HEK293T (cell line): ENCODE data around the gene WDR38.

Experiments
- CTCF ChIA-PET: fragments of 350-600 bp; formaldehyde crosslinking; extraction: SDS; loops from one replicate; lab custom pipeline; 2021; ENCODE audit warnings: antibody characterized with exemption, inconsistent platforms; lab: Yijun Ruan, JAX
- POLR2A ChIA-PET: fragments of 350-600 bp; formaldehyde crosslinking; extraction: SDS; loops from one replicate; lab custom pipeline; 2020; ENCODE audit warnings: antibody characterized with exemption, inconsistent platforms; lab: Yijun Ruan, JAX
- DNase-seq: peaks from one replicate; pipeline ENCODE4 v3.0.0; 2012; ENCODE audit warnings: mixed read lengths; ENCODE audit errors: extremely low spot score
- ARNT ChIP-seq: fragments of 450-650 bp; IDR thresholded peaks from 2 replicates; pipeline ENCODE4 v1.6.1; 2017; ENCODE audit warnings: mild to moderate bottlenecking
- BHLHE40 ChIP-seq: fragments of 450-650 bp; IDR thresholded peaks from 2 replicates; pipeline ENCODE4 v1.6.1; 2016; ENCODE audit warnings: mild to moderate bottlenecking, moderate library complexity, borderline replicate concordance
- CTBP1 ChIP-seq: fragments of 450-650 bp; IDR thresholded peaks from 2 replicates; pipeline ENCODE4 v1.6.1; 2016; ENCODE audit warnings: borderline replicate concordance
- ELF4 ChIP-seq: fragments of 450-650 bp; IDR thresholded peaks from 2 replicates; pipeline ENCODE4 v1.6.1; 2017; ENCODE audit warnings: antibody characterized with exemption
- FOXA1 ChIP-seq: fragments of 450-650 bp; IDR thresholded peaks from 2 replicates; pipeline ENCODE4 v1.6.1; 2016; ENCODE audit warnings: mild to moderate bottlenecking
- FOXK2 ChIP-seq: fragments of 450-650 bp; IDR thresholded peaks from 2 replicates; pipeline ENCODE4 v1.6.1; 2016; ENCODE audit warnings: mild to moderate bottlenecking
- FOXM1 ChIP-seq: fragments of 450-650 bp; IDR thresholded peaks from 2 replicates; pipeline ENCODE4 v1.6.1; 2017; ENCODE audit warnings: mild to moderate bottlenecking, borderline replicate concordance
- HDGF ChIP-seq: fragments of 450-650 bp; IDR thresholded peaks from 2 replicates; pipeline ENCODE4 v1.6.1; 2017; ENCODE audit warnings: antibody characterized with exemption, borderline replicate concordance
- L3MBTL2 ChIP-seq: fragments of 450-650 bp; conservative IDR thresholded peaks from 2 replicates; pipeline ENCODE4 v1.6.1; 2016; ENCODE audit warnings: mild to moderate bottlenecking
- LEF1 ChIP-seq: fragments of 450-650 bp; IDR thresholded peaks from 2 replicates; pipeline ENCODE4 v1.6.1; 2017; ENCODE audit warnings: mild to moderate bottlenecking, borderline replicate concordance
- NFRKB ChIP-seq: fragments of 450-650 bp; IDR thresholded peaks from 2 replicates; pipeline ENCODE4 v1.6.1; 2016; ENCODE audit warnings: mild to moderate bottlenecking, moderate library complexity
- SP1 ChIP-seq: fragments of 450-650 bp; IDR thresholded peaks from 2 replicates; pipeline ENCODE4 v1.6.1; 2017
- SUZ12 ChIP-seq: fragments of 450-650 bp; IDR thresholded peaks from 2 replicates; pipeline ENCODE4 v1.6.1; 2016; ENCODE audit warnings: mild to moderate bottlenecking
- TARDBP ChIP-seq: fragments of 450-650 bp; IDR thresholded peaks from 2 replicates; pipeline ENCODE4 v1.6.1; 2016
- ZNF384 ChIP-seq: fragments of 450-650 bp; IDR thresholded peaks from 2 replicates; pipeline ENCODE4 v1.6.1; 2016
- TF ChIP-seq, protein P1 (sequence below): fragments of 450-650 bp; IDR thresholded peaks from 2 replicates; pipeline ENCODE4 v1.6.1; 2016

Gene WDR38

GRCh38 chr9:124886866-124887492, 33.7 kb downstream of the WDR38 start:
- no peak for DNase-seq
- ChIA-PET CTCF (no interaction called here), POLR2A (no interaction called here)
- TF ChIP-seq HDGF (no peak), FOXA1 (no peak), L3MBTL2 (no peak), TARDBP (no peak), CTBP1 (no peak), NFRKB (no peak), ZNF384 (no peak), SUZ12 (no peak), LEF1 (no peak), FOXM1 (no peak), BHLHE40 (no peak), ARNT (no peak)

DNA sequence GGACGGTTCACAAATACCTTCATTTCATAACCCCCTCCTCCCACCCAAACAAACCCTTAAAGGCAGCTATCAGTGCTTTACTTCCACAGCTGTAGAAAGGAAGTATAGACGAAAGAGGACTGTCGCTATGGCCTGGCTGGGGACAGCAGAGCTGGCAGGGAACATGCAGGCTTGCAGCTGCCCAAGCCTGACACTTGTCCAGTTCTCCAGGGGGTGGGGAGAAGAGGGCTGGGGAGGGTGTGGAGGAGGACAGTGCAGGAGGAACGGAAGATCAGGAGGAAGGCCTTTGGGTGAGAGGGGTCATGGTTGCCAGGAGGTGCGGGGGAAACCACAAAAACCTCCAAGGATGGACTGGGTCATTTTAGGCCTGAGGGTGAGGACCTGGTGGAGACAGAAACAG, 34.6 kb downstream of the WDR38 start:
- ChIA-PET CTCF (interaction anchor here (0.7 kb wide), 2 partner anchors 35 to 238 kb away, joined by 3 to 4 read pairs; no protein-coding TSS in a partner anchor), POLR2A (no interaction called here)
- no peak for DNase-seq
- TF ChIP-seq, protein P1, sequence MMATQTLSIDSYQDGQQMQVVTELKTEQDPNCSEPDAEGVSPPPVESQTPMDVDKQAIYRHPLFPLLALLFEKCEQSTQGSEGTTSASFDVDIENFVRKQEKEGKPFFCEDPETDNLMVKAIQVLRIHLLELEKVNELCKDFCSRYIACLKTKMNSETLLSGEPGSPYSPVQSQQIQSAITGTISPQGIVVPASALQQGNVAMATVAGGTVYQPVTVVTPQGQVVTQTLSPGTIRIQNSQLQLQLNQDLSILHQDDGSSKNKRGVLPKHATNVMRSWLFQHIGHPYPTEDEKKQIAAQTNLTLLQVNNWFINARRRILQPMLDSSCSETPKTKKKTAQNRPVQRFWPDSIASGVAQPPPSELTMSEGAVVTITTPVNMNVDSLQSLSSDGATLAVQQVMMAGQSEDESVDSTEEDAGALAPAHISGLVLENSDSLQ, result no peak
- TF ChIP-seq NFRKB (no peak), TARDBP (no peak), CTBP1 (no peak), ARNT (no peak), BHLHE40 (no peak), SP1 (no peak), FOXA1 (no peak), ELF4 (no peak)

GRCh38 chr9:124889006-124889405, 35.7 kb downstream of the WDR38 start:
- no peak for TF ChIP-seq FOXK2
- TF ChIP-seq L3MBTL2, result no peak
- no peak for TF ChIP-seq ELF4
- no peak for TF ChIP-seq ARNT
- TF ChIP-seq TARDBP, result no peak
- no peak for TF ChIP-seq SUZ12
- no peak for TF ChIP-seq CTBP1
- TF ChIP-seq SP1, result no peak
- TF ChIP-seq LEF1, result no peak
- no peak for TF ChIP-seq BHLHE40
- no peak for TF ChIP-seq NFRKB
- no peak for TF ChIP-seq FOXA1
- no peak for TF ChIP-seq HDGF
- no peak for TF ChIP-seq ZNF384
- TF ChIP-seq FOXM1, result no peak
- ChIA-PET POLR2A (no interaction called here), CTCF (interaction anchor here (0.5 kb wide), 1 partner anchor 345 kb away, joined by 3 read pairs; no protein-coding TSS in a partner anchor)
- no peak for DNase-seq

DNA sequence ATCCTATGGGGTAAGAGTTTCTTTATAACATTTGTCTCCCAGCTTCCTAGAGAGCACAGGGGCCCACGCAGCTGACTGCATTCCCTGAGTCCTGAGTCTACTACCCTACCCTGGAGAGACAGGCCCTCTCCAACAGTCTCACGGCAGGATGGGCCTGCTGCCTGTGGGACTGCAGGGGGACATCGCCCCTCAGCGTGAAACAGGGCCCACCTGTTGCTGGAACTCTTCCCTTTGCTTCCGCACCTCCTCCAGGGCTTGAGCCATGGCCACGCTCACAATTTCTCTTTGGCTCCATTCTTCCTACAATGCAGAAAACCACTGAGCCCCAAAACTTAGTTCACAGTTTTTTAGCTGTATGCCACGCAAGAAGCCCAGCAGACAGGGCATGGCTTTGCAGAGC, 36.9 kb downstream of the WDR38 start:
- ChIA-PET CTCF (no interaction called here), POLR2A (no interaction called here)
- no peak for DNase-seq
- no peak for TF ChIP-seq NFRKB
- no peak for TF ChIP-seq FOXK2
- no peak for TF ChIP-seq BHLHE40
- TF ChIP-seq SUZ12, result no peak
- no peak for TF ChIP-seq ZNF384
- TF ChIP-seq FOXM1, result no peak
- no peak for TF ChIP-seq L3MBTL2
- no peak for TF ChIP-seq TARDBP
- no peak for TF ChIP-seq LEF1
- TF ChIP-seq, protein P1, result no peak
- TF ChIP-seq HDGF, result no peak
- TF ChIP-seq SP1, result no peak
- no peak for TF ChIP-seq ELF4
- no peak for TF ChIP-seq ARNT

- ChIA-PET CTCF (interaction anchor here (1.2 kb wide), 1 partner anchor 115 kb away, joined by 3 read pairs; no protein-coding TSS in a partner anchor), POLR2A (no interaction called here)
- no peak for DNase-seq
- TF ChIP-seq LEF1 (no peak), SP1 (no peak), NFRKB (no peak), BHLHE40 (no peak), FOXA1 (no peak), FOXM1 (no peak), FOXK2 (no peak), CTBP1 (no peak), ZNF384 (no peak), ELF4 (no peak), L3MBTL2 (no peak), TARDBP (no peak)
These were observed 40.9 kb downstream of the WDR38 start for GRCh38 chr9:124894035-124894740.

GRCh38 chr9:124894741-124895170, 41.5 kb downstream of the WDR38 start:
- ChIA-PET CTCF (interaction anchor here (1.2 kb wide), 1 partner anchor 115 kb away, joined by 3 read pairs; no protein-coding TSS in a partner anchor), POLR2A (no interaction called here)
- TF ChIP-seq FOXK2, result no peak
- no peak for TF ChIP-seq ZNF384
- no peak for TF ChIP-seq HDGF
- no peak for TF ChIP-seq TARDBP
- TF ChIP-seq SP1, result no peak
- TF ChIP-seq CTBP1, result no peak
- TF ChIP-seq BHLHE40, result no peak
- no peak for TF ChIP-seq L3MBTL2
- no peak for TF ChIP-seq ARNT
- no peak for TF ChIP-seq FOXM1
- no peak for TF ChIP-seq LEF1
- TF ChIP-seq FOXA1, result no peak
- TF ChIP-seq, protein P1, result no peak
- TF ChIP-seq NFRKB, result no peak
- peak; percentile 18 for DNase-seq
